Adipocyte (in vitro differentiated cells): ENCODE measurements around the gene MYO1E.

Source experiments
- DNase-seq: peaks from one replicate; pipeline ENCODE4 v3.0.0-alpha.2; 2015; ENCODE audit warnings: low read depth
- H3K27me3 ChIP-seq: replicated peaks from 2 replicates; pipeline ENCODE4 v1.7.0; 2013; ENCODE audit warnings: mild to moderate bottlenecking, low read length, moderate library complexity; ENCODE audit not compliant: control insufficient read depth, insufficient read depth
- H3K36me3 ChIP-seq: 2 replicates; pipeline ENCODE4 v1.7.0; 2013; ENCODE audit warnings: low read length, mild to moderate bottlenecking, moderate library complexity; ENCODE audit not compliant: control insufficient read depth, insufficient read depth, severe bottlenecking
- H3K4me1 ChIP-seq: 2 replicates; pipeline ENCODE4 v1.7.0; 2013; ENCODE audit warnings: mild to moderate bottlenecking, low read length, moderate library complexity; ENCODE audit not compliant: control insufficient read depth, insufficient read depth
- H3K4me3 ChIP-seq: 2 replicates; pipeline ENCODE4 v1.7.0; 2013; ENCODE audit warnings: mild to moderate bottlenecking, low read length, moderate library complexity
- H3K9ac ChIP-seq: 2 replicates; pipeline ENCODE4 v1.7.0; 2013; ENCODE audit warnings: mild to moderate bottlenecking, low read length, moderate library complexity
- H3K9me3 ChIP-seq: 2 replicates; pipeline ENCODE4 v1.7.0; 2013; ENCODE audit warnings: mild to moderate bottlenecking, low read length, moderate library complexity; ENCODE audit not compliant: control insufficient read depth

MYO1E gene

GRCh38 chr15:59372352-59373211 is at the start of gene MYO1E:
MYO1E (minus strand) TSS chr15:59372871; CDS start chr15:59372500, 371 bp downstream.
- H3K4me3 ChIP-seq: peak within 1 kb of the TSS; percentile 83
- H3K9me3 ChIP-seq: no peaks in the 10 kb centered on the region
- peaks cover 6% of the 10 kb centered on the region for H3K4me1 ChIP-seq
- peak within 1 kb of the TSS; percentile 94 for H3K9ac ChIP-seq
- H3K27me3 ChIP-seq: no peaks in the 10 kb centered on the region
- H3K36me3 ChIP-seq: no peaks in the 10 kb centered on the region
- DNase-seq: peak; percentile 98

GRCh38 chr15:59420986-59421618 is 48.4 kb upstream of the MYO1E start:
- H3K9ac ChIP-seq: no peak overlapping the region
- H3K4me3 ChIP-seq: no peak overlapping the region
- peaks cover 35% of the 10 kb centered on the region for H3K27me3 ChIP-seq
- no peaks in the 10 kb centered on the region for H3K36me3 ChIP-seq
- peak; percentile 44 for DNase-seq
- peaks cover 2% of the 10 kb centered on the region for H3K9me3 ChIP-seq
- no peaks in the 10 kb centered on the region for H3K4me1 ChIP-seq

- Histone ChIP-seq H3K4me3 (no peak overlapping the region), H3K9me3 (peaks cover 2% of the 10 kb centered on the region), H3K36me3 (no peaks in the 10 kb centered on the region), H3K9ac (no peak overlapping the region), H3K4me1 (no peaks in the 10 kb centered on the region), H3K27me3 (peaks cover 43% of the 10 kb centered on the region)
- DNase-seq: no peak
These were observed 47.4 kb upstream of the MYO1E start for GRCh38 chr15:59420108-59420507.

- peaks cover under 1% of the 10 kb centered on the region for H3K9me3 ChIP-seq
- H3K36me3 ChIP-seq: no peaks in the 10 kb centered on the region
- H3K4me3 ChIP-seq: no peak overlapping the region
- DNase-seq: no peak
- H3K4me1 ChIP-seq: no peaks in the 10 kb centered on the region
- H3K9ac ChIP-seq: no peak overlapping the region
- H3K27me3 ChIP-seq: peaks cover 37% of the 10 kb centered on the region
These were observed 46.5 kb upstream of the MYO1E start for GRCh38 chr15:59419170-59419569.

- Histone ChIP-seq H3K27me3 (peaks cover 36% of the 10 kb centered on the region), H3K4me3 (no peak overlapping the region), H3K36me3 (no peaks in the 10 kb centered on the region), H3K4me1 (no peaks in the 10 kb centered on the region), H3K9me3 (no peaks in the 10 kb centered on the region), H3K9ac (no peak overlapping the region)
- DNase-seq: no peak
These were observed 44.1 kb upstream of the MYO1E start for GRCh38 chr15:59416816-59417215.

GRCh38 chr15:59413577-59413976 is 40.9 kb upstream of the MYO1E start:
- Histone ChIP-seq H3K9me3 (no peaks in the 10 kb centered on the region), H3K27me3 (peaks cover 17% of the 10 kb centered on the region), H3K4me1 (no peaks in the 10 kb centered on the region), H3K9ac (no peak overlapping the region), H3K36me3 (no peaks in the 10 kb centered on the region), H3K4me3 (no peak overlapping the region)
- no peak for DNase-seq

GRCh38 chr15:59410391-59410896 is 37.8 kb upstream of the MYO1E start:
- no peaks in the 10 kb centered on the region for H3K36me3 ChIP-seq
- no peaks in the 10 kb centered on the region for H3K4me1 ChIP-seq
- no peak for DNase-seq
- H3K4me3 ChIP-seq: no peak overlapping the region
- H3K9ac ChIP-seq: no peak overlapping the region
- H3K9me3 ChIP-seq: no peaks in the 10 kb centered on the region
- H3K27me3 ChIP-seq: peaks cover 5% of the 10 kb centered on the region

GRCh38 chr15:59407946-59408345 is 35.3 kb upstream of the MYO1E start:
- Histone ChIP-seq H3K4me1 (no peaks in the 10 kb centered on the region), H3K4me3 (no peak overlapping the region), H3K9me3 (no peaks in the 10 kb centered on the region), H3K36me3 (no peaks in the 10 kb centered on the region), H3K9ac (no peak overlapping the region), H3K27me3 (no peaks in the 10 kb centered on the region)
- no peak for DNase-seq

GRCh38 chr15:59406446-59406845 is 33.8 kb upstream of the MYO1E start:
- DNase-seq: no peak
- Histone ChIP-seq H3K27me3 (no peaks in the 10 kb centered on the region), H3K4me1 (no peaks in the 10 kb centered on the region), H3K9me3 (no peaks in the 10 kb centered on the region), H3K9ac (no peak overlapping the region), H3K36me3 (no peaks in the 10 kb centered on the region), H3K4me3 (no peak overlapping the region)

- Histone ChIP-seq H3K4me3 (no peak overlapping the region), H3K36me3 (no peaks in the 10 kb centered on the region), H3K4me1 (no peaks in the 10 kb centered on the region), H3K9ac (no peak overlapping the region), H3K9me3 (no peaks in the 10 kb centered on the region), H3K27me3 (no peaks in the 10 kb centered on the region)
- DNase-seq: no peak
These were observed 32.4 kb upstream of the MYO1E start for GRCh38 chr15:59405079-59405478.

GRCh38 chr15:59401824-59402569 is 29.3 kb upstream of the MYO1E start:
- H3K9me3 ChIP-seq: no peaks in the 10 kb centered on the region
- H3K9ac ChIP-seq: no peak overlapping the region
- DNase-seq: no peak
- H3K36me3 ChIP-seq: no peaks in the 10 kb centered on the region
- peaks cover 4% of the 10 kb centered on the region for H3K27me3 ChIP-seq
- no peak overlapping the region for H3K4me3 ChIP-seq
- H3K4me1 ChIP-seq: no peaks in the 10 kb centered on the region
